Natural killer cell (primary cell): ENCODE measurements around the gene MRI1. TPM values are rescaled to one million over a fixed set of nuclear protein-coding genes. Genes with fewer than 3 reads are reported as not detected.
"Not testable (repeated sequence)": the region's sequence is repeated elsewhere in the genome, so short reads cannot be mapped to it uniquely, and the experiment has no call there.

Experiments
- ATAC-seq, 3 donors: fragments of 150-1000 bp in 2 of 3; fragments of 200-7000 bp in 1 of 3; cut with Tn5 transposase; 1 replicate in 1 of 3; 2 replicates in 2 of 3; pipeline ENCODE4 v1.10.0; 2021; ENCODE audit warnings: mild to moderate bottlenecking in 2 of 3, moderate library complexity in 2 of 3
- DNase-seq, 2 donors: peaks; one replicate each; pipeline versions ENCODE4 v3.0.0 to v3.0.0-alpha.2; 2013 to 2021; ENCODE audit warnings: mixed read lengths in 1 of 2
- H3K27ac ChIP-seq: one replicate; pipeline ENCODE4 v1.5.1; 2013; ENCODE audit warnings: mild to moderate bottlenecking, low read length
- H3K27me3 ChIP-seq: one replicate; pipeline ENCODE4 v1.6.1; 2013; ENCODE audit warnings: low read length; ENCODE audit not compliant: control insufficient read depth, insufficient read depth
- H3K36me3 ChIP-seq: one replicate; pipeline ENCODE4 v1.6.1; 2013; ENCODE audit warnings: low read length; ENCODE audit not compliant: control insufficient read depth, insufficient read depth
- H3K4me1 ChIP-seq: one replicate; pipeline ENCODE4 v1.6.1; 2013; ENCODE audit warnings: low read length; ENCODE audit not compliant: control insufficient read depth, insufficient read depth
- H3K4me3 ChIP-seq: one replicate; pipeline ENCODE4 v1.5.1; 2013; ENCODE audit warnings: low read length
- H3K9me3 ChIP-seq: one replicate; pipeline ENCODE4 v1.6.1; 2013; ENCODE audit warnings: low read length; ENCODE audit not compliant: control insufficient read depth, insufficient read depth
- H3K27ac Mint-ChIP-seq, 2 donors: one replicate each; pipeline ENCODE4 v1.8.0; 2022; ENCODE audit warnings: mild to moderate bottlenecking in 2 of 2, mixed read lengths in 2 of 2, moderate library complexity in 1 of 2
- H3K27me3 Mint-ChIP-seq, 2 donors: one replicate each; pipeline ENCODE4 v1.8.0; 2022; ENCODE audit warnings: low read depth in 2 of 2, mixed read lengths in 2 of 2
- H3K36me3 Mint-ChIP-seq: one replicate; pipeline ENCODE4 v1.8.0; 2022; ENCODE audit warnings: mixed read lengths
- H3K4me1 Mint-ChIP-seq, 2 donors: one replicate each; pipeline ENCODE4 v1.8.0; 2022; ENCODE audit warnings: mixed read lengths in 2 of 2
- H3K4me3 Mint-ChIP-seq: one replicate; pipeline ENCODE4 v1.8.0; 2022; ENCODE audit warnings: mild to moderate bottlenecking, moderate library complexity, mixed read lengths
- H3K9me3 Mint-ChIP-seq, 2 donors: one replicate each; pipeline ENCODE4 v1.8.0; 2022; ENCODE audit warnings: mixed read lengths in 2 of 2
- WGBS: methylation state at CpG from one replicate; pipeline ENCODE4 v1.1.7; 2013; ENCODE audit warnings: missing lambda C conversion rate; ENCODE audit not compliant: insufficient coverage; 5-methylcytosine and 5-hydroxymethylcytosine counted together
- intact Hi-C: fragments of 100-400 bp; cut with micrococcal nuclease; formaldehyde crosslinking; loops from one replicate; pipeline ENCODE4 v1.14.2; 2022
- total RNA-seq, 4 donors: library from RNA; stranded (reverse); fragments of 120-200 nt in 1 of 4; gene quantifications; one replicate each; pipeline versions ENCODE4 v1.2.3 to v1.2.4, GENCODE V29; 2013 to 2022
- TF ChIP-seq, protein P1 (sequence below): fragments of 200-600 bp; IDR thresholded peaks from one replicate; pipeline ENCODE4 v1.8.0; 2022; ENCODE audit warnings: antibody characterized with exemption

MRI1 gene
- total RNA-seq, 3 donors from 2014 or later (not counting 1 experiment from before 2014, with no cell fraction given): 25.7 to 35.4 (median 26.7) TPM

DNA sequence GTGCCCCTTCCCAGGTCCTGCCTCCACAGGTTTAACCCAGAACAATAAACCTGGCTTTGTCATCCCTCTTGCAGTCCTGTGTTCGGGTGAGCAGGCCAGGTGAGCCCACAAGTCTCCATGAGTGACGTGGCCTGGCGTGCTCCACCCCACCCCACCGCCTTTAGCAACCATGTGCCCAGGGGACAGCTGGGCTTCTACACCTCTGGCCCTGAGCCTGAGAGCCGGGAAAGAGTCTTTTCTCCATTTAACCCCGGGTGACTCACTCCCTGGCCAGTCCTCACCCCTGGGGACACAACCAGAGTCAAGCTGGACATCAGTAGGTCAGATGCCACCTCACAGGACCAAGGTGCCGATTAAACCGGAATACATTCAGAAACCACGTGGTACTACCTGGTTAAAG is 14.1 kb downstream of the MRI1 start:
- H3K9me3 Mint-ChIP-seq: no peaks in the 10 kb centered on the region
- WGBS: 94% methylated on average over 9 of the region's 9 CpGs
- TF ChIP-seq, protein P1, sequence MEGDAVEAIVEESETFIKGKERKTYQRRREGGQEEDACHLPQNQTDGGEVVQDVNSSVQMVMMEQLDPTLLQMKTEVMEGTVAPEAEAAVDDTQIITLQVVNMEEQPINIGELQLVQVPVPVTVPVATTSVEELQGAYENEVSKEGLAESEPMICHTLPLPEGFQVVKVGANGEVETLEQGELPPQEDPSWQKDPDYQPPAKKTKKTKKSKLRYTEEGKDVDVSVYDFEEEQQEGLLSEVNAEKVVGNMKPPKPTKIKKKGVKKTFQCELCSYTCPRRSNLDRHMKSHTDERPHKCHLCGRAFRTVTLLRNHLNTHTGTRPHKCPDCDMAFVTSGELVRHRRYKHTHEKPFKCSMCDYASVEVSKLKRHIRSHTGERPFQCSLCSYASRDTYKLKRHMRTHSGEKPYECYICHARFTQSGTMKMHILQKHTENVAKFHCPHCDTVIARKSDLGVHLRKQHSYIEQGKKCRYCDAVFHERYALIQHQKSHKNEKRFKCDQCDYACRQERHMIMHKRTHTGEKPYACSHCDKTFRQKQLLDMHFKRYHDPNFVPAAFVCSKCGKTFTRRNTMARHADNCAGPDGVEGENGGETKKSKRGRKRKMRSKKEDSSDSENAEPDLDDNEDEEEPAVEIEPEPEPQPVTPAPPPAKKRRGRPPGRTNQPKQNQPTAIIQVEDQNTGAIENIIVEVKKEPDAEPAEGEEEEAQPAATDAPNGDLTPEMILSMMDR: no peak
- peaks cover 17% of the 10 kb centered on the region for H3K36me3 ChIP-seq
- no peak for ATAC-seq
- peaks cover 19 to 28% of the 10 kb centered on the region in 2 donors for H3K4me1 Mint-ChIP-seq
- no peak for DNase-seq
- no peaks in the 10 kb centered on the region for H3K27me3 ChIP-seq
- H3K36me3 Mint-ChIP-seq: no peaks in the 10 kb centered on the region
- H3K4me3 Mint-ChIP-seq: no peak overlapping the region
- no peak overlapping the region for H3K27ac Mint-ChIP-seq
- no peaks in the 10 kb centered on the region for H3K27me3 Mint-ChIP-seq
- H3K4me1 ChIP-seq: peaks cover 14% of the 10 kb centered on the region
- intact Hi-C loops: no loop called here
- H3K4me3 ChIP-seq: no peak overlapping the region
- no peak overlapping the region for H3K27ac ChIP-seq
- H3K9me3 ChIP-seq: no peaks in the 10 kb centered on the region

DNA sequence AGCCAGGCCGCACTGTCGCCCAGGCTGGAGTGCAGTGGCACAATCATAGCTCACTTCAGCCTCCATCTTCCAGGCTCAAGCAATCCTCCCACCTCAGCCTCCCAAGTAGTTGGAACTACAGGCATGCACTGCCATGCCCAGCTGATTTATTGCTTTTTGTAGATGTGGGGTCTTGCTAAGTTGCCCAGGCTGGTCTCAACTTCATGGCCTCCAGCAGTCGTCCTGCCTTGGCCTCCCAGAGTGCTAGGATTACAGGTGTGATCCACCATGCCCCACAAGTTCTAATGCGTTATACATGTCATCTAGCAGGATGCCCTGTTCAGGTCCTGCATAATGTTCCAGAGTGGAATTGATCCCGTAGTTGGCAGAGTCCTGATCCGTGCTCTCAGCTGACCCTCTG is 14.5 kb downstream of the MRI1 start:
- WGBS: 90% methylated on average over 6 of the region's 6 CpGs
- DNase-seq (no peak), ATAC-seq (no peak)
- H3K9me3 ChIP-seq: no peaks in the 10 kb centered on the region
- TF ChIP-seq, protein P1: no peak
- Mint-ChIP-seq H3K27me3 (no peaks in the 10 kb centered on the region), H3K4me1 (peaks cover 19 to 28% of the 10 kb centered on the region in 2 donors), H3K36me3 (no peaks in the 10 kb centered on the region), H3K4me3 (no peak overlapping the region), H3K9me3 (no peaks in the 10 kb centered on the region), H3K27ac (no peak overlapping the region)
- intact Hi-C loops: no loop called here
- H3K4me1 ChIP-seq: peaks cover 14% of the 10 kb centered on the region
- H3K4me3 ChIP-seq: no peak overlapping the region
- no peak overlapping the region for H3K27ac ChIP-seq
- H3K36me3 ChIP-seq: peaks cover 17% of the 10 kb centered on the region
- no peaks in the 10 kb centered on the region for H3K27me3 ChIP-seq

DNA sequence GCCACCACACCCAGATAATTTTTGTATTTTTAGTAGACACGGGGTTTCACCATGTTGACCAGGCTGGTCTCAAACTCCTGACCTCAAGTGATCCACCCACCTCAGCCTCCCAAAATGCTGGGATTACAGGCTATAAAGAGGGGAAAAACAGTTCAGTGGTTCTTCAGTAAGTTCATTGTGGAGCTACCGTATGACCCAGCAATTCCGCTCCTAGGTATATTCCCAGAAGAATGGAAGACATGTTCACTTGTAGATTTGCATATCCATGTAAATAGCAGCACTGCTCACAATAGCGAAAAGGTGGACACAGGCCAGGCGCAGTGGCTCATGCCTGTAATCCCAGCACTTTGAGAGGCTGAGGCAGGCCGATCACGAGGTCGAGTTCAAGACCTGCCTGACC is 15.5 kb downstream of the MRI1 start:
- ATAC-seq, H3K27ac ChIP-seq, H3K4me3 Mint-ChIP-seq, H3K27ac Mint-ChIP-seq, DNase-seq, H3K9me3 Mint-ChIP-seq, H3K27me3 ChIP-seq, H3K4me3 ChIP-seq, intact Hi-C loops, H3K9me3 ChIP-seq, H3K27me3 Mint-ChIP-seq, H3K36me3 Mint-ChIP-seq: not testable (repeated sequence)
- H3K4me1 Mint-ChIP-seq: peaks cover 13 to 22% of the 10 kb centered on the region in 2 donors
- Histone ChIP-seq H3K36me3 (peaks cover 17% of the 10 kb centered on the region), H3K4me1 (peaks cover 19% of the 10 kb centered on the region)
- WGBS: 96% methylated on average over 8 of the region's 8 CpGs

DNA sequence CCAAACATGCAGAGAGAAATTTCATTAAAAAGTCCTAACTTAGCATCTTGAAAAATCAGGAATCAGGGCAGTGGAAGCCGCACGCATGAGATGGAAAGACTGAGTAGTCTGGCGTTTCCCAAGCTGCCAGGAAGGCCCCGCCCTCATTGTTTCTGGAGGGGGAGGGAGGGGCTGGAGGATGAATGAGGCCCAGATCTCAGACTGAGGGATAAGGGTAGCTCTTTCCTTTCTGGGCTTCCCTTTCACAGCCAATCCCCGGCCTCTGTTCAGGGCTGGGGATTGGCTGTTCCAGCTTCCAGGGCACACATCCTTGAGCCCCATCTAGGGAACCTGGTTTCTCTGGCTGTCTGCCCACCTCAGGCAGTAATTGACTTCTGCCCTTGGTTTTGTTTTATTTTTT is 17.2 kb downstream of the MRI1 start:
- Histone ChIP-seq H3K27me3 (no peaks in the 10 kb centered on the region), H3K4me3 (no peak overlapping the region), H3K9me3 (no peaks in the 10 kb centered on the region), H3K36me3 (peaks cover 17% of the 10 kb centered on the region), H3K27ac (no peak overlapping the region), H3K4me1 (peaks cover 13% of the 10 kb centered on the region)
- ATAC-seq (no peak), DNase-seq (no peak)
- TF ChIP-seq, protein P1: no peak
- H3K27ac Mint-ChIP-seq: no peak overlapping the region
- no peaks in the 10 kb centered on the region for H3K9me3 Mint-ChIP-seq
- 45% methylated on average over 5 of the region's 5 CpGs for WGBS
- no peaks in the 10 kb centered on the region for H3K36me3 Mint-ChIP-seq
- H3K27me3 Mint-ChIP-seq: no peaks in the 10 kb centered on the region
- H3K4me1 Mint-ChIP-seq: peaks cover 12 to 13% of the 10 kb centered on the region in 2 donors
- intact Hi-C loops: no loop called here
- H3K4me3 Mint-ChIP-seq: no peak overlapping the region
